Ramos (cell line): Measurements from ENCODE around the gene PDZRN3.

Experiments used
- in situ Hi-C: fragments of 300-500 bp; cut with MboI; formaldehyde crosslinking; loops from one replicate; pipeline ENCODE4 v1.14.3; 2022; ENCODE audit warnings: low sequenced_read_pairs; ENCODE audit not compliant: unreplicated experiment

Gene PDZRN3

GRCh38 chr3:73499787-73500186, 125.0 kb downstream of the PDZRN3 start:
- in situ Hi-C loops: loop anchor here (5.0 kb wide), 1 partner anchor 402 kb away; no protein-coding TSS in a partner anchor

DNA sequence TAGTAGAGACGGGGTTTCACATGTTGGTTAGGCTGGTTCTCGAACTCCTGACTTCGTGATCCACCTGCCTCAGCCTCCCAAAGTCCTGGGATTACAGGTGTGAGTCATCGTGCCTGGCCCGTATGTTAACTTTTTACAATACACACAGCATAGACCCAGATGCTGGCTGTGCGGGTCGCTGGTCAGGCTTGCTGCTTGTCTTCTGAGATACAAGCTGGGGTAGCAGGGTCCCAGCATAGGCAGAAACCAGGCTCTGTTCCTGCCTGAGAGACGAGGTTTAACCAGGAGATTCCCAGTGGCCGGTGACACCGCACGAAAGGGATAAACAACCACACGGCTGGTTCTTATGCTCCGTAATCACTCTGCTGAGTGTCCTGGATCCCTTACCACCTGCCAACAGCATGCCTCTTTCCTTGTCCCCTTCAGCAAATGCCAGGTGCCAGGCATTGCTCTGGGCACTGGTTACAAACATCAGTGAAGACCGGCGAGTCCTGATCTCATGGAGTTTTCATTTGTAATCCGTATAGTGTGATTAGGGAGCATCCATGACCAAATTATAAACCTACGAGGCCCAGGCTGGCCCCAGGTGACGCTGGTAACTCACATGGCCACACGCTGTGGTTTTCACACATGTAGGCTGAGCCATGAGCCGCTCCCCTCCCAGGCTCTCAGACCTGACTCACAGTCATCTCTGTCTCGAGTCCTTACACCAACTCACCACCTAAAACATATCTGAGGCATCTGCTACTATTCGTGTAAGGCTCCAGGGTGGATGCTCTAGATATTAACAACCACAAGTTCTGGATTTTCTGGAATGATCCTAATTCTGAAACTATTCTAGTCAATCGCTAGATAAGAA, 125.7 kb downstream of the PDZRN3 start:
- in situ Hi-C loops: no loop called here

DNA sequence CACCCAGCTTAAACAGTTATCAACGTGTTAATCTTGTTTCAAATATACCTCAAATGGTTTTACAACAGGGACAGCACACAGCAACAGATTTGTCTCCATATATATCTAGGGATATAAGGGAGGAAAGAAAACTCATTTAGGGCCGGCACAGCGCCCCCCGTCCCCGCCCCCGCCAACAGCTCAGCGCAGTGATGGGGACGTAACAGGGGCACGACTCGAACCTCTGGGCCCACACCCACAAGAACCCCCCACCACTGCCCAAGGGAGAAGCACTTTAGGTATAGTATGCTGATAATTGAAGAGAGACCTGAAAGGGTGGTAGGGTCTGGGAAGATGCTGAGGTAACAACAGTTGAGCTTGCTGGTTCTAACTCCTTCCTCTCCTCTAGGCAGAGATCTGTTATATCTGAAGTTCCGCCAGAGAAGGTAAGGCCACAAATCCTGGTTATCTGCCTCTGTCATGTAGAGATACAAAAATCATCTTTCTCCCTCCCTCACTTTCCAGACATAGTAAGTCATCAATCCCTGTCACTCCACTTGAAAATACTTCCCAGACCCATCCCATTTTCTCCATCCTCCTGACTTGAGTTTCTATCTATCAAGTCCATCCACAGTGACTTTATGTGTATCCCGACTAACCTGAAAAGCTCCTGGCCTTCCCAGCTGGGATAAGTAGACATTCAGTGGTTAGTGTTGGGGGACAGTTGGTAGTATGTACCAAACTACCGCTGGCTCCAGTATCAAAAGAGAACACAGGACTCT, 126.9 kb downstream of the PDZRN3 start:
- in situ Hi-C loops: no loop called here

DNA sequence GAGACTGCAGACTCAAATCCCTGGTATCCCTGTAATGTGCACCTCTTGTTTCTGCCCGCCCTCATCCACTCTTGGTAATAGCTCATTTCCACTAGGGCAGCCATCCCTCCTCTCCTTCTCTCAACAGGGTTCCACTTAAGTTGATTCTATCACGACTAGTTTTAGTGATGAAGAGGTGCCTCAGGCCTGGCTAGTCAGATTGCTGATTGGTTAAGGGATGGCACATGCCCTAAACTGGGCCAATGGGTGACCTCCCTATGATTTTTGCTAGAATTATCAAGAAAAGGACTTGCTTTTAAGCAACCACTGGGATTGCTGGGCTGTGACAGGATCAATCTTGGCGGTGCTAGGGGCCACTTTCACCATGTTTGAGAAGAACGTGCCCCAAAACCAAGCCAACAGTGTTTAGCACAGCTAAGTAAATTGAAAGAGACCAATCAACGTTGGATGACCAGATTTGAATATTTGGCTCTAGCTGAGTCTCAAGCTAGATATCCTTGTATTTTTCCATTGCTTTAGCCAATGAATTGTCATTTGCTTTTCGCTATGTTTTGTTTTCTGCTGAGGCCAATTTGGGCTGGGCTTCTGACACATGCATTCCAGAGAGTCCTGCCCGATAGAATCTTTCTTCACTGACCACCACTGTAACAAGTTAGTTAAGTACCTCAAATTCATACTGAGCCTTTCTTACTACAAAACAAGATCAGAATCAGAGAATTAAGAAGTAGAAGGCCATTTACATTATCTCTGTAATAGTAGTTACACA, 131.0 kb downstream of the PDZRN3 start:
- in situ Hi-C loops: no loop called here

DNA sequence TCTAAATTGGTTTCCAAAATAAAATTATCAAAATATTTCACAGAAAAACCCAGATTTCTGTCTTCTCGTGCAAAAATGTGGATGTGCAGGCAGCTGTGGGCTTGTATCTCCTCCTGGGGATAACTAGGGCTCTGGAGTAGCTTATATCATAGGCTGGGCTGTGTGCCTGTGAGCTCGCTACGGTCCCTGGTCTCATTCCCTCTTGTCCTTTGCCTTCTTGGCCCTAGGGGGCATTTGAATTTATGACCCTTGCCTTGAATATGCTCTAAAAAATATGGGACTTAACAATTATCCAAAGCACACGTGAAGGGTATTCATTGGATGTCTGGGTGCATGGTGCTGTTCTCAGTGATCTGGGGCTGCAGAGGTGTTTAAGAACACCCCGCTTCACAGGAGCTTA, 132.6 kb downstream of the PDZRN3 start:
- in situ Hi-C loops: no loop called here

GRCh38 chr3:73491287-73491662, 133.5 kb downstream of the PDZRN3 start:
- in situ Hi-C loops: no loop called here

DNA sequence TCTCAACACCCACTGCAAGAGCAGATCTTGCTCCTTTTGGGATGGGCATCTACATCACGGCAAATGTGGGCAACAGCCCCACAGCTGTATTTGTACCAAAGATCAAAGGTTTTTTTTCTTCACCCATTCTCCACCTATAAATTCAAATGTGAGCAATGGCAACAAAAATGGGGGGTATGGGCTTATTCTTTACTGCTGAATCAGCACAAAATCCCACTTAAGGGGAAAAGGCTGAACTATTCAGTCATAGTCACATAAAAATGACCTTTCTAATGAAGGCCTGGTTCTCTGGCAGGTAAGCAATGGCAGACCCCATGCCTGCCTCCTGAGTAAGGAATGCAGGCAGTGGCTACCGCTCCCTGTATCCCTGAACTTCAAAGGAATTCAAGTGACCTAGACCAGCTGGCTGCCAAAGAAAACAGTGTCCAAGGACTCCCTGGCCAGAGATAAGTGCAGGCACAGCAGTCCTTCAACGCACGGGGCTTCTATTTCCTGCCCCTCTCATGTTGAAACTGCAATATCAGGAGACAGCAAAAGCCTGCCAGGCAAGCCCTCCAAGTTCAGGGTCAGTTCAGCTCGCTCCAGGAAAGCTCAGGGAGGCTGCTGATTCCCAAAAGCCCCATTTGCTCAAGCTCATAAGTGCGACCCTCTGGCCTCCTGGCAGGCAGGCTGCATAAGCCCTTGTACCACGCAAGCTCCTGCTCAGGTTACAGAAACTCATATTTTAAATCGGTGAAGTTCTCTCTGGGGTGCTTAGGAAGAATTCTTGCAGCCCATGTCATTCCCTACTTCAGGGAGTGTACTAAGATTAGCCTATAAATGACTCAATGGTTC, 134.1 kb downstream of the PDZRN3 start:
- in situ Hi-C loops: no loop called here

DNA sequence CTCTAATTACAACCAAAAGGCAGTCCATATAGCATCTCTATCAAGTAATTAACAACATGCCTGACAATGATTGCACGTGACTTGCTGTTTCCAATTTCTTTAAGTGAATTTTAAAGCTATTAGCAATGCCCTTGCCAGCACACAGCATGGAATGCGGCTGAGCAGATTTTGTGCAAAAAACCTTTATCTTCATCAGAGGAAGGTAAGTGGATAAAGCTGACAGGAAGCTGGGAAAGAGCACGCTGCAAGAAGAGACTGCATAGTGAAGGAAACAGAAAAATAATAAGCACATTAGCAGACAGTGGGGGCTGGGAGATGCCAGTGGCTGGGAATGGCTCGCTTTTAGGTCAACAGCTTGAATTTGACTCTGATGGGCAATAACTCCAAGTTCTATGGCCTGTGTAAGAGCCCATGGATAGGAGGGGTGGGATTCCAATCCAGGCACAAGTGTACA, 138.8 kb downstream of the PDZRN3 start:
- in situ Hi-C loops: no loop called here

DNA sequence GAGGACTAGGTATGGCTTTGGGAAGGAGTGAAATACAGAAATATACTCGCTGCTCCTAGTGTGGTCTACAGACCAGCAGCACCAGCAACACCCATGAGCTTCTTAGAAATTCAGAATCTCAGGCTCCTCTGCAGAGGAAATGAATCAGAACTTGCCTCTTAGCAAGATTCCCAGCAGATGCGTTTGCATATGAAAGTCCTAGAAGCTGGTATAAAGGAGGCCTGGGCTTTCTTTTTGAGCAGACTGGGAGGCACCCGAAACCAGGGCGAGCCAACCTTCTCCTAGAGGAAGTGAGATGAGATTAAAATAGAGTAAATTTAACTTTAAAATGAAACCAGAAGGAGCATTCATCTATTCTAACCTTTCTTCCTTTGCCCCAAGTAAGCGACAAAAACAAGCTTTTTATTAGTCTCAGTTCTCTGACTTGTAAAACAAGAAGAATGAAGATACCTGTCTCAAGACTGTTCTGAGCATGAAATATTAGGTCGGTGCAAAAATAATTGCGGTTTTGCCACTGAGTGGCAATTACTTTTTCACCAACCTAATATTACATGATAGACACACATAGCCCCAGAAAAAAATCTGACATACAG, 140.0 kb downstream of the PDZRN3 start:
- in situ Hi-C loops: no loop called here

DNA sequence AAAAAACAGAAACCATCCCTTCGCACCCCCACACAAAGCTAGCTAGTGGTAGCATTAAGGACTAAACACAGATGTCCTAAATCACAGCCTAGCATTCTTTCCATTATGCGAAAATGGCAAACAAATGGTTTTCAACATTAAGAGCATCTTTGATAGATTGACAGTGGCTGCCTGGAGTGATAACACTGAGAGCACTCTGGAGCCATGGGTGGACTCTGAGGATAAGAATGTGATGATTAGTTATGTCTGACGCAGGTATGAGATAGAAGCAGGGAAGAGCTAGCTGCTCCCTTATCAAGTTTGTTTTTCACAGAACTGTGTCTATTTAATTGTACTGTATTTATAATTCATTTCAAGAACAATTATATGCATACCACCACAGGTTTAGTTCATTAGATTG, 142.9 kb downstream of the PDZRN3 start:
- in situ Hi-C loops: no loop called here

DNA sequence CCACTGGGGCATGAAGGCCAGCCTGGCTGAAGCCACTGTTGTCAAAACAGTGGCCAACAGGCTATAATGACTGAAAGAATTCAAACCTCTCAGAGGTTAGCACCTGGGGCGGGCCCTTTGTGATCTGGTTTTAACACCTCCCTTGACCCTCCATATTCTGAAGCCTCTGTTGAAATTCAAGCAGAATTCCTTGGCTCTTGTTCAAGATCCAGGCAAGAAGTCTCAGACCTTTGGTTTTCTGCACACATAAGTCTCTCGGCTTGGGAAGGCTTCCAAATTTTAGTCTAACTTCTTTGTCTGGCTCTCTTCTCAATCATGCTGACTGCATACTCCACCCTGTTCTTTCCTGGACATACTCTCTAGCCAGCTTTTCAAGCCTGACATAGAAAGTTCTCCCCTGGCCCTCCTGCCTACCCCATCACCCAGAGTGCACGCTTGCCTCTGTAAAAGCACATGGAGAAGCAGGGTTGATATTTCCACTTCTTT, 144.5 kb downstream of the PDZRN3 start:
- in situ Hi-C loops: no loop called here

GRCh38 chr3:73479325-73479724, 145.4 kb downstream of the PDZRN3 start:
- in situ Hi-C loops: no loop called here

DNA sequence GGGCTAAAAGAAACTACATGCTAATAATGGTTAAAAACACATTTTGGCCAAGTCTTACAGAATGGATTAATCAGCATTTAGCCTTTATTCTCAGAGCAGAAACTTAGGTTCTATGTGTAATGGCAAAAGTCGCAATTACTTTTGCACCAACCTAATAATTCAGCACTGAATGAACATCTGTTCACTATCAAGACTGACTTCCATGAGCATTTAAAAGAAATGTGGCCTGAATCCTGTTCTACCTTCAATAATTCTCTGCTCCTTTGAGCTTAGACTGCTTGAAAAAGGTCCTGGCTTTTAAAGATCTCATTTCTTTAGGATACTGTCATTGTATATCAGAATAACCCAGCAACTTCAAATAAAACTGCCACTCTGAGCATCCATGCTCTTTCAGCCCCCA, 145.9 kb downstream of the PDZRN3 start:
- in situ Hi-C loops: no loop called here

- in situ Hi-C loops: no loop called here
These were observed 149.0 kb downstream of the PDZRN3 start for GRCh38 chr3:73475717-73476116.

- in situ Hi-C loops: no loop called here
These were observed 149.6 kb downstream of the PDZRN3 start for GRCh38 chr3:73475175-73475574.

DNA sequence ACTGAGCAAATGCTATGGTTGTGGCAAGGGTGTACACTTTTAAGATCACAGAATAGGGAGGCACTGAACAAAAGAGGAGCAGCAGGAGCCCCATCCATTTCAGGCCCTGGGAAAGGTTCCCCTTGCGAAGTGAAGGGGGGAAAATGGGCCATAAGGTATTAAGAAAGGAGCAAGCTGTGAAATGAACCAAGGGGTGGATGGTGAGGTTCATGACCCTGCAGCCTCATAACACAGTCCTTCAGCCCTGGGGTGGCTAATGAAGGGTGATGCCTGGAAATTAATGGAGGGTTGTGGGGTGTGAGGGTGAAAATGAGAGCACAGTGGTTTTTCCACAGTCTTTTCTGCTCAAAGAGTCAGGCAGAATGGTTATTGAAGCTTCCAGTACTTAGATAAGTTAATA, 150.1 kb downstream of the PDZRN3 start:
- in situ Hi-C loops: no loop called here

DNA sequence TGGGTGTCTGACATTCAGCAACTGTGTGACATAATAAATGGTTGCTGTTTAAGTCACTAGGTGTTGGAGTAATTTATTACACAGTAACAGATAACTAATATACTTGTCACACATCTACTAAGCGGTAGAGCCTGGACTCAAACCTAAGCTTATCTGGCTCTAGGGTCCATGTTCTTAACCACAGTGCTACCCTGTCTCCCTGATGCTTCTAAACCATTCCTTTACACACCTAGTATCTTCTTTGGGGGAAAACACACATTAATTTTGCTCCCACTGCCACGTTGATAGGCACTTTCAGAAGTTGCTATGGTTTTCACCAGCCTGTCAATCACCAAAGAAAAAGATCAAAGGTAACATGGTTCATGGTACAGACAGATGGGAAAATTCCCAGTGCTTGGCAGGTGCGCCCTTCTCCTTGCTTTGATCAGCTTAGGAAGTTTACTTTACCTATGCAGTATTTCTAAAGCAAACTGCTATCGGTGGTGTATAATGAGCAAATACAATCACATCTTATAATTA, 150.8 kb downstream of the PDZRN3 start:
- in situ Hi-C loops: no loop called here

GRCh38 chr3:73473181-73473897, 151.4 kb downstream of the PDZRN3 start:
- in situ Hi-C loops: no loop called here
